ENCODE measurements around the gene OR2J1.
"Not testable (repeated sequence)": the region's sequence is repeated elsewhere in the genome, so short reads cannot be mapped to it uniquely, and the experiment has no call there.

OR2J1 gene

GRCh38 chr6:29099190-29099589 is at the start of gene OR2J1:
TSS of gene OR2J1 (plus strand) at chr6:29099490. CDS start at chr6:29100943, 1,453 bp downstream.
- no peak for DNase-seq

- no peak for DNase-seq
Observed at GRCh38 chr6:29051680-29052079, 47.6 kb upstream of the OR2J1 start.

- no peak for DNase-seq
Observed at GRCh38 chr6:29071831-29072723, 27.2 kb upstream of the OR2J1 start.

GRCh38 chr6:29079203-29079602 is 20.1 kb upstream of the OR2J1 start:
- DNase-seq: no peak

- DNase-seq: no peak
Observed at GRCh38 chr6:29081312-29081711, 18.0 kb upstream of the OR2J1 start.

GRCh38 chr6:29082457-29082856 is 16.8 kb upstream of the OR2J1 start:
- no peak for DNase-seq

GRCh38 chr6:29087213-29087612 is 12.1 kb upstream of the OR2J1 start, which contains the start of gene OR2B3:
TSS of gene OR2B3 (minus strand) at chr6:29087313. CDS start at chr6:29087248, 65 bp downstream.
- DNase-seq: no peak

GRCh38 chr6:29092957-29093356 is 6.3 kb upstream of the OR2J1 start:
- DNase-seq: no peak

- no peak for DNase-seq
Observed at GRCh38 chr6:29097803-29098202, 1.5 kb upstream of the OR2J1 start.

- no peak for DNase-seq
Observed at GRCh38 chr6:29107758-29108157, 8.5 kb downstream of the OR2J1 start, which contains the start of gene OR2J3. TSS of gene OR2J3 (plus strand) at chr6:29108058. CDS start at chr6:29111891, 3,833 bp downstream.

GRCh38 chr6:29112135-29112534 is 12.8 kb downstream of the OR2J1 start:
- no peak for DNase-seq

- DNase-seq: not testable (repeated sequence)
Observed at GRCh38 chr6:29114964-29115363, 15.7 kb downstream of the OR2J1 start.

- DNase-seq: no peak
Observed at GRCh38 chr6:29129326-29130012, 30.2 kb downstream of the OR2J1 start.

- DNase-seq: no peak
Observed at GRCh38 chr6:29130644-29131043, 31.4 kb downstream of the OR2J1 start.

- no peak for DNase-seq
Observed at GRCh38 chr6:29131691-29132090, 32.4 kb downstream of the OR2J1 start.

GRCh38 chr6:29137724-29138123 is 38.4 kb downstream of the OR2J1 start:
- no peak for DNase-seq

- DNase-seq: no peak
Observed at GRCh38 chr6:29141606-29142005, 42.3 kb downstream of the OR2J1 start.

GRCh38 chr6:29142309-29142708 is 43.0 kb downstream of the OR2J1 start:
- no peak for DNase-seq

GRCh38 chr6:29146179-29146578 is 46.9 kb downstream of the OR2J1 start:
- DNase-seq: no peak

- no peak for DNase-seq
Observed at GRCh38 chr6:29147074-29147473, 47.8 kb downstream of the OR2J1 start.

- DNase-seq: not testable (repeated sequence)
Observed at GRCh38 chr6:29149444-29149843, 50.2 kb downstream of the OR2J1 start.

Measured in stimulated activated CD4-positive, alpha-beta T cell treated with anti-CD3 and anti-CD28 coated beads, Interleukin-4, amount 100 ng/mL, for 4 hours (primary cell).